ENCODE measurements around the gene SLC39A9. TPM values are rescaled to one million over a fixed set of nuclear protein-coding genes. Genes with fewer than 3 reads are reported as not detected.
A peak's percentile ranks its signal among the peaks of the same experiment; 100 is the strongest.

Gene SLC39A9
- total and polyA plus RNA-seq, 10 donors: 11.8 to 55.8 (median 46.2) TPM

DNA sequence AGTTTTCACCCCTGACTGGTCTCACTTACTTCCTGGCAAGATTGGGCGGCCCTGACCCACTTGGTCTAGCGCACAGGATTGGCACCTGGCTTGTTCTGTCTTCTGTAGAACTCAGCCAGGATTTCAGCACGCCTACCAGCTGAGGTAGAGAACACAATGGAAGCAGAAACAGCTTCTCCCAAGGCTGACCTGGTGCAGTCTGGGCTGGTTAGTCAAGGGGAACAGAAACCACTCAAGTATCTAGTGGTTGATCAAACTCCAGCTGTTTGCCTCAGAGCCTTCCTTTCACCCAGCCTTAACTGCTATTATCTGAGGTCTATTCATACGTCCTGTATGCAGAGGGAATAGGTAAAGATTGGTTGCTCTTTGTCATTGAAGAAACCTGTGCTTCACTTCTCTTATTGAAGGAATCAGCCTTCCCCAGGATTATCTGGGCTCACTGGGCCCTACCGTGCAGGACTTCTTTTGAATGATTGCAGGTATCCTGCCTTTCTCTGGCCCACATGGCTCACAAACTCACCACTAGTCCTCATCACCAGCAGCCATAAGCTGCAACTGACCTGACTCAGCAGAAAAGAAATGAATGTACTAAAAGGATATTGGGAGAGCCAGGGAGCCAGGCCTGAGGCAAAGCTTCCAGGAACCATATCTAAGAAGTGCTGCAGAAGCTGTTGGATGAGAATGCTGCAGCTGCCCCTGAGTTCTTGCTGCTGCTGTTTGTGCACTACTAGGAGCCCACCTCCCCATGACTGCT, 83.5 kb downstream of the SLC39A9 start:
- peaks cover 13 to 56% (median 34%) of the 10 kb centered on the region in 7 donors for H3K27me3 ChIP-seq (replicated peaks in 1 of 7)
- no peak for TF ChIP-seq POLR2AphosphoS5 (IDR thresholded peaks at IDR 0.05)
- no peak for TF ChIP-seq POLR2A (IDR thresholded peaks at IDR 0.05)
- TF ChIP-seq, protein P1, sequence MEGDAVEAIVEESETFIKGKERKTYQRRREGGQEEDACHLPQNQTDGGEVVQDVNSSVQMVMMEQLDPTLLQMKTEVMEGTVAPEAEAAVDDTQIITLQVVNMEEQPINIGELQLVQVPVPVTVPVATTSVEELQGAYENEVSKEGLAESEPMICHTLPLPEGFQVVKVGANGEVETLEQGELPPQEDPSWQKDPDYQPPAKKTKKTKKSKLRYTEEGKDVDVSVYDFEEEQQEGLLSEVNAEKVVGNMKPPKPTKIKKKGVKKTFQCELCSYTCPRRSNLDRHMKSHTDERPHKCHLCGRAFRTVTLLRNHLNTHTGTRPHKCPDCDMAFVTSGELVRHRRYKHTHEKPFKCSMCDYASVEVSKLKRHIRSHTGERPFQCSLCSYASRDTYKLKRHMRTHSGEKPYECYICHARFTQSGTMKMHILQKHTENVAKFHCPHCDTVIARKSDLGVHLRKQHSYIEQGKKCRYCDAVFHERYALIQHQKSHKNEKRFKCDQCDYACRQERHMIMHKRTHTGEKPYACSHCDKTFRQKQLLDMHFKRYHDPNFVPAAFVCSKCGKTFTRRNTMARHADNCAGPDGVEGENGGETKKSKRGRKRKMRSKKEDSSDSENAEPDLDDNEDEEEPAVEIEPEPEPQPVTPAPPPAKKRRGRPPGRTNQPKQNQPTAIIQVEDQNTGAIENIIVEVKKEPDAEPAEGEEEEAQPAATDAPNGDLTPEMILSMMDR (IDR thresholded peaks at IDR 0.05 in 8 of 11, conservative IDR thresholded peaks at IDR 0.05 in 3 of 11): no peak
- H3K4me3 ChIP-seq: no peak overlapping the region
- intact Hi-C loops (cut with DNase I; ENCODE audit: low total_unique reads): no loop called here
- no peak for DNase-seq
- WGBS, 5 donors: 55 to 72% (median 63%) methylated on average over 5 of the region's 5 CpGs
- H3K36me3 ChIP-seq: no peaks in the 10 kb centered on the region
- peaks cover 9 to 21% (median 18%) of the 10 kb centered on the region in 6 donors for H3K4me1 ChIP-seq
- no peaks in the 10 kb centered on the region for H3K9me3 ChIP-seq
- no peak overlapping the region for H3K27ac ChIP-seq

DNA sequence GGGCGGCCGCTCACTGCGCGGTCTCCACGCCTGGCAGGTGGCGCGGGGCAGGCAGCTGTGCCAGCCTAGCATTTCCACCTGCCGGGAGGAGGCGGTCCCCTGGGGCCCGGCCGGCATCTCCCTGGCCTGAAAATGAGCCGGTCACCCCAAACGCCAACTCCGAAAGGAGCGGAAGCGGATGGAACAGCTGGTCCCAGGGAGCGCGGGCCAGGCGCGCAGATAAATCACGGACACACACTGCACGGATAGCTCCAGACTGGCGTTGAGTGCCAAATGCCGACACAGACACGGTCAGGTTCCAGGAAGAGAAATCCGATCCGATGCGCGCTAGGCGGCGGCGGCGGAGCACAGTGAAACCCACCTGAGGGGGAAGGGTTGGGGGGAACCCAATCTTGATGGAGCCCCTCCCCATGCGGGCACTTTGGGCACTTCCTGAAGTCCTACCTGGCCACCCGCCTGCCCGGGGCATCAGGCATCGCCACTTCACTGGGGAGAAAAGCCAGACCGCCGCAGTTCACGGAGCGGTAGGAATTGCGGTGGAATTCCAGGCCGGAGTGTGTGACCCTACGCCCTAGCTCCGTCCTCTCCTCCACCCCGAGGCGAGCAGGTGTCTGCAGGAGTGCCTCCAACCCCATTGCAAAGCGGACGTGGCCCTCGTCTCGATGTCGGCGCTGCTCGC, 85.4 kb downstream of the SLC39A9 start:
- intact Hi-C loops (cut with DNase I; ENCODE audit: low total_unique reads): no loop called here
- no peak overlapping the region for H3K27ac ChIP-seq
- H3K36me3 ChIP-seq: no peaks in the 10 kb centered on the region
- peaks cover 9 to 21% (median 18%) of the 10 kb centered on the region in 6 donors for H3K4me1 ChIP-seq
- H3K27me3 ChIP-seq (replicated peaks in 1 of 7): peaks cover 13 to 65% (median 34%) of the 10 kb centered on the region in 7 donors
- H3K9me3 ChIP-seq: no peaks in the 10 kb centered on the region
- TF ChIP-seq, protein P1 (IDR thresholded peaks at IDR 0.05 in 8 of 11, conservative IDR thresholded peaks at IDR 0.05 in 3 of 11): no peak
- TF ChIP-seq POLR2AphosphoS5 (IDR thresholded peaks at IDR 0.05) (no peak), POLR2A (IDR thresholded peaks at IDR 0.05) (no peak)
- DNase-seq: no peak
- 7 to 9% (median 8%) methylated on average over 29 to 54 of the region's 54 CpGs for WGBS, 5 donors
- H3K4me3 ChIP-seq: peak overlapping the region in 7 of 8 donors; percentile 9 to 61 (median 26)

GRCh38 chr14:69484444-69485314, 86.2 kb downstream of the SLC39A9 start, which contains the start of gene PLEKHD1:
Gene PLEKHD1, plus strand, starts transcription at chr14:69484728. Its CDS starts 238 bp downstream, at chr14:69484966.
- no peaks in the 10 kb centered on the region for H3K9me3 ChIP-seq
- WGBS, 5 donors: 2 to 9% (median 4%) methylated on average over 40 to 86 of the region's 86 CpGs
- TF ChIP-seq POLR2AphosphoS5 (IDR thresholded peaks at IDR 0.05): no peak
- TF ChIP-seq, protein P1 (IDR thresholded peaks at IDR 0.05 in 8 of 11, conservative IDR thresholded peaks at IDR 0.05 in 3 of 11): no peak
- TF ChIP-seq POLR2A (IDR thresholded peaks at IDR 0.05): no peak
- no peak for DNase-seq
- H3K27ac ChIP-seq: no peak within 1 kb of the TSS
- intact Hi-C loops (cut with DNase I; ENCODE audit: low total_unique reads): no loop called here
- no peaks in the 10 kb centered on the region for H3K36me3 ChIP-seq
- H3K4me3 ChIP-seq: peak within 1 kb of the TSS in 7 of 8 donors; percentile 9 to 61 (median 26)
- peaks cover 9 to 21% (median 18%) of the 10 kb centered on the region in 6 donors for H3K4me1 ChIP-seq
- peaks cover 13 to 66% (median 34%) of the 10 kb centered on the region in 7 donors for H3K27me3 ChIP-seq (replicated peaks in 1 of 7)
